DOHH2 (cell line): ENCODE measurements around the gene CYP1A2.

Experiments used
- CTCF ChIP-seq: fragments of 200-600 bp; sonication (generic); IDR thresholded peaks from one replicate; pipeline ENCODE4 v1.5.1; 2014; ENCODE audit warnings: antibody characterized with exemption, mild to moderate bottlenecking, low read depth, low read length; ENCODE audit not compliant: poor library complexity, severe bottlenecking
- EZH2phosphoT487 ChIP-seq: fragments of 200-600 bp; sonication (generic); IDR thresholded peaks from 2 replicates; pipeline ENCODE4 v1.6.1; 2017; ENCODE audit warnings: borderline replicate concordance, mild to moderate bottlenecking, antibody characterized with exemption, low read length, moderate library complexity, mixed read lengths

DNA sequence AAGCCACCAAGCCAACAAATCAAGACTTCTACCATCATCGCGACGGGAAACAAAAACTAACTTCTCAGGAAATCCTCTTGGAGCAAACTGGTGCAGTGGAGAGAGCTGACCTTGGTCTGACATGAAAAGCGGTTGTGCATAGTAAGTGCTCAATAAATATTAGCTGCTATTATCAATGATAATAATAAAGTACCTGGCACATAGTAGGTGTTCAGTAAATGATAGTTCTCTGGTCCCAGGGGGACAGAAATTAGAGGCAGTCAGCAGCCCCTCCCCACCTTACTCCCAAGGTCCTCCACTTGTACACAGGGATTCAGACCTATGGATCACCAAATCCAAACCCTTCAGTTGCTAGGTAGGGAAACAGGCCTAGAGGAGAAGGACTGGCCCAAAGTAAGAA, 27.2 kb downstream of the CYP1A2 start:
- TF ChIP-seq CTCF, result no peak
- TF ChIP-seq EZH2phosphoT487, result no peak
